ENCODE results near the gene S100A6.
"Not testable (repeated sequence)": the region's sequence is repeated elsewhere in the genome, so short reads cannot be mapped to it uniquely, and the experiment has no call there.

Gene S100A6

DNA sequence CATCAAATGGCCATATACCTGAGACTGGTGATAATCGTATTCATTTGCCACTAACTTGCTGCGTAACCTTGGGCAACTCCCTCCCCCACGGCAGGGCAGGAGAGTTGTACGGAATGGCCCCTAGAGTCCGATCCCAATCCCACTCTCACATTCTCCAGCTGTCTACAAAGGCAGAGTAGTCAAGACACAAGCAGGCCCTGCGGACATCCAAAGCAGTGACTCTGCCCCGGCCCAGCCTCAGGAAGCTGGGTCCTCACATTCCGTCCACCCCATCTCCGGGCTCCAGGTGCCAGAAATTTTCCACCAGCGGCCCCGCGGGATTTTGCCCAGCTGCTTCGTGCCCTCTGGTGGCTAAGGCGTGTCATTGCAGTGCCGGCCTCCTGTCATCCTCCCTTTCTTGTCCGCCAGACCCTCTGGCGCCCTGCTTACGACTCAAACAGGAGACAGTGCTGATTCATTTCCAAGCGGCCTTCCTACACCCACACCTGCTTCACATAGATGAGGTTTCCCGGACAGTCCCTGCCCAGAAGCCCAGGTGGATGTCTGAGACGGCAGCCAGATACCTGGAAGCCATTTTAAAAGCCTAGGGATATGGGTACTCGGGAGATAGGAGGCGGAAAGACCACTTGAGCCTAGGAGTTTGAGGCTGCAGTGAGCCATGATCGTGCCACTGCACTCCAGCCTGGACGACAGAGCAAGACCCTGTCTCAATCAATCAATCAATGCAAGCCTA is 32.7 kb upstream of the S100A6 start:
- H3K27ac ChIP-seq: peak overlapping the region; percentile 61; the same call in 1 of the 2 replicates

DNA sequence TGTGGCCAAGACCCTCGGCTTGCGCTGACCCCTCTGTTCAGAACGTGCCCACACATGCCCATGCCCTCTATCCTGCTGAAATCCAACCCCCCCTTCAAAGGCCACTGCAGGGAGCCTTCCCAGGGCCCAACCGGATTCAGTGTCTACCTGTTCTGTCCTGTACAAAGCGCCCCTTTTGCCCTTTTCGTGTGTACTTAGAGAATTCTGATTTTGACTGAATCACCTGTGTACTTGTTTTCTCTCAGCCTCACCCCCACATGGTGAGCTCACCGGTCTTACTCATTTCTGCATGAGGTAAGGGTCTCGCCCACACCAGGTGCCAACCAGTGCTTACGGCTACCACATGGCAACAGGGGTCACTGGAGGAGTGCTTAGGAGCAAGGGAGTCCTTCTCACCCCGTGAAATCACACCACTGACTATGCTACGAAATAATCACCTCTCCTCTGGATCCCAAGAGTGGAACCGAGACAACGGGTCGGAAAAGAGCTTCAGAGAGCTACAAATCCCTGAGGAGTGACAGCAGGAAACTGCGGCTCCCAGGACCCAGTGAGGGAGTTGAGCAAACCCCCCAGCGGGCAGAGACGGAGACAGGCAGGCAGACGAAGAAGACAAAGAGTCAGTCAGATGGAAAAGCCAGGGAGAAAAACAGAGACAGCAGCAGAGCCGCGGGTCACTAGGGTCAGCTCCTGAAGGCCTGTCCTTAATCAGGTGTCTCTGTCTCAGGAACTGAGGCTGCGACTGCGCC is 32.0 kb upstream of the S100A6 start:
- no peak overlapping the region; the same call in 1 of the 2 replicates for H3K27ac ChIP-seq
- TF ChIP-seq, protein P1, sequence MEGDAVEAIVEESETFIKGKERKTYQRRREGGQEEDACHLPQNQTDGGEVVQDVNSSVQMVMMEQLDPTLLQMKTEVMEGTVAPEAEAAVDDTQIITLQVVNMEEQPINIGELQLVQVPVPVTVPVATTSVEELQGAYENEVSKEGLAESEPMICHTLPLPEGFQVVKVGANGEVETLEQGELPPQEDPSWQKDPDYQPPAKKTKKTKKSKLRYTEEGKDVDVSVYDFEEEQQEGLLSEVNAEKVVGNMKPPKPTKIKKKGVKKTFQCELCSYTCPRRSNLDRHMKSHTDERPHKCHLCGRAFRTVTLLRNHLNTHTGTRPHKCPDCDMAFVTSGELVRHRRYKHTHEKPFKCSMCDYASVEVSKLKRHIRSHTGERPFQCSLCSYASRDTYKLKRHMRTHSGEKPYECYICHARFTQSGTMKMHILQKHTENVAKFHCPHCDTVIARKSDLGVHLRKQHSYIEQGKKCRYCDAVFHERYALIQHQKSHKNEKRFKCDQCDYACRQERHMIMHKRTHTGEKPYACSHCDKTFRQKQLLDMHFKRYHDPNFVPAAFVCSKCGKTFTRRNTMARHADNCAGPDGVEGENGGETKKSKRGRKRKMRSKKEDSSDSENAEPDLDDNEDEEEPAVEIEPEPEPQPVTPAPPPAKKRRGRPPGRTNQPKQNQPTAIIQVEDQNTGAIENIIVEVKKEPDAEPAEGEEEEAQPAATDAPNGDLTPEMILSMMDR (conservative IDR thresholded peaks at IDR 0.05): no peak

More for the DNA sequence above, 32.7 kb upstream of the S100A6 start:
- TF ChIP-seq, protein P1 (conservative IDR thresholded peaks at IDR 0.05): peak; percentile 98

DNA sequence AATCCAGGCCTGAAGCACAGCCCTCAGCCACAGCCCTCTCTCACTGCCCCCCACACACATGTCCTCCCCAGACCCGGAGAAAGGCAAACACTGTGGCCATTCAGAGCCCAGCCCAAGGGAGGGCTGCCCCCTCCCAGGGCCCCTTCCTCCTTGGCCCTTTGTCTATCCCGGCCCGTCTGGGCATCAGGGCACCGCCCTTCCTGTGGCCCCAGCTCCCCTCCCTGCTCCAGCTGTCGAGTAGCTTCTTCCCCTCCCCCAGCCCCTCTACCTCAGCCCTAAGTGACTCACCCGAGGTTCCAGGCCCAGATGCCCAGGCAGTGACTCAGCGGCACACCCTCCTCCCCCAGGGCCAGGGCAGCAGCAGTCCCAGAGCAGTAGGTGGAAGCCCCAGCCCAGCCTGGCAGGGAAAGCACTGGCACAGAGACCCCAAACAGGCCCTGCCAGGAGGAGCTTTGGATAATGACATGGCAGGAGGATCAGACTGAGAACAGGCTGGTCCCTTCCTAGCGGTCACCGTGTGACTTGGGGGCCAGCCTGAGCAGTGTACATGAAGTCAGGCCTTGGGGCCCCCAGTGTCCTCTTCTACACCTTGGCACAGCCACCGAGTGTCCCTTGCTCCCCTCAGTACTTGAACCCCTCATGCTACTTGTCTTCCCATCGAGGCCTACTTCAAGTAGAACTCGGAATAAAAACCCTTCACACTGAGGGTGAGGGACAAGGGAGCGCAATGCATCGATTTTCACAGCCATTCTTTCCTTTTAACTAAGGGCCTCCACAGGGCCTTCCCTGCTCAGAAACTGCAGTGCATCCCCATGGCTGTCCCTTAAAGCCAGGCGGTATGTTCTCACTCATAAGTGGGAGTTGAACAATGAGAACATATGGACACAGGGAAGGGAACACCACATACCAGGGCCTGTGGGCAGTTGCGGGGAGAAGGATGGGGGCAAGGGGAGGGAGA is 30.9 kb upstream of the S100A6 start:
- H3K27ac ChIP-seq: no peak overlapping the region
- TF ChIP-seq, protein P1 (conservative IDR thresholded peaks at IDR 0.05): no peak

DNA sequence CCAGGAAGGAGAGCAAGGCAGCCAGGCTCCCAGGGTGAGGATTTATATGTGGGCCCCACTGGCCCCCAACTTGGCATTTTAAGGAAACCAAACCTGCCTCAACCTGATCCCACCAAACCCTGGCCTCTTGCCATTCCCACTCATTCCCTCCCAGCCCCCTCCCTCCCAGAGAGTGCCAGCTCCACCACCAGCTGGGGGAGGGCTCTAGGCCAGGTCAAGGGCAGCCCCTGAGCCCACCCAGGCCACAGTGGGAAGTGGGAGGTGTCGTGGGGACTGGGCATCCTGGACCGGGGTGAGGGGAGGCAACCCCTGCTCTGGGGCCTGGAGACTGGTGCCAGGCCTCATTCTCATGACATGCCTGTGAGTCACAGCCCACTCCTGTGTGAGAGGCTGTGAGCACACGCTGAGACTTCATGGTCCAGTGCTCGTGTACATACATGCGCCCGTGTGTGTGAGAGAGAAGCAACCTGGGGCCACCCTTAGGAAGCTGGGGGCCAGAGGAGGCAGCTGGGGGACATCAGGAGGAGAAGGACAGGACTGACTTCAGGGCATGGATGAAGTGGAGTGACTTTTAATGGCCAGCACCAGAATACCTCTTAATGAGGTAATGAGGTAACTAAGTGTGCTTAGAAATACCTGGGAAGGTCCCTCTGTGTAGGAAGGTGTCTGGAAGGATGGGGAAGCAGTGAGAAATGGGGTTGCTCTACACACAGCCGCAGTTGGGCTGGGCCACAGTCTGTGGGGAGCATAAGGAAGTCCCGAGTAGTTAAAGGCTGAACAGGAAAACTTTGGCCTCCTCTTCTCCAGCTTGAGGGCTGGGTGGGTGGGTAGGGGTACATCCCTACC is 30.0 kb upstream of the S100A6 start, which contains the start of gene S100A2:
TSS of gene S100A2 (minus strand) at position 316 of the 846 bp plus-strand sequence. CDS start 1,967 bp downstream, outside the sequence.
- TF ChIP-seq, protein P1 (conservative IDR thresholded peaks at IDR 0.05): no peak
- H3K27ac ChIP-seq: no peak within 1 kb of the TSS

DNA sequence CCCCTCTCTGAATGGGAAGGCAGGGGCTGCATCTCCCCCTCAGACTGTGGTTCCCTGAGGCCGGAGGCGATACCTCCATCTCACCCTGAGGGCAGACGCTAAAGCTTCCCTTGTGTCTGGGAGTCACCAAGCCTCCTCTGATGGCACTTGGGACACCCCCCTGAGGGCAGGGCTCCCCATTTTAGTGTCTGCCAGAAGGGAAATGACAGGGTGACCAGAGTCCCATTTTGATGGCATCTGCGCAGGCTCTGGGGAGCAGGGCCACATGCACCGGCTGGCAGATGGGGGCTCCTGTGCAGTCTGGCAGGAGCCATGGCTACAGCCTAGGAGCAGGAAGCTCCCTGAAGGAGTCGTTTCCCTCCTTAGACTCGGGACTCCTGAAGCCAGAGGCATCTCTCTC is 28.2 kb upstream of the S100A6 start:
- TF ChIP-seq, protein P1 (conservative IDR thresholded peaks at IDR 0.05): no peak

DNA sequence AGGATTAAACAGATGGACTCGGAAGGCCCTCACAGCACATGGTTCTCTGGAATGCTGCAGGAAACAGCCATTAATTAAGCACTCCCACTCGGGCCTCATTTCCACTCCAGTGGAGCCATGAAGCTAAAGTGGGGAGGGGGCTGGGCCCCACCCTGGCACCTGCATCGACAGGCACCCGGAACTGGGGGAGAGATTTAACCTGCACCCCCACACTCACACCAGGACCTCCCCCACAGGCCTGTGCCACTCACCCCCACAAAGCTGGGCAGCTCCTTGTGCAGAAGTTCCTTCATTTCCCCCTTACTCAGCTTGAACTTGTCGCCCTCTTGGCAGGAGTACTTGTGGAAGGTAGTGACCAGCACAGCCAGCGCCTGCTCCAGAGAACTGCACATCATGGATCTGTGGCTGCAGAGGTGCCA is 27.7 kb upstream of the S100A6 start:
- no peak overlapping the region for H3K27ac ChIP-seq

More for the DNA sequence above, 28.2 kb upstream of the S100A6 start:
- H3K27ac ChIP-seq: no peak overlapping the region

DNA sequence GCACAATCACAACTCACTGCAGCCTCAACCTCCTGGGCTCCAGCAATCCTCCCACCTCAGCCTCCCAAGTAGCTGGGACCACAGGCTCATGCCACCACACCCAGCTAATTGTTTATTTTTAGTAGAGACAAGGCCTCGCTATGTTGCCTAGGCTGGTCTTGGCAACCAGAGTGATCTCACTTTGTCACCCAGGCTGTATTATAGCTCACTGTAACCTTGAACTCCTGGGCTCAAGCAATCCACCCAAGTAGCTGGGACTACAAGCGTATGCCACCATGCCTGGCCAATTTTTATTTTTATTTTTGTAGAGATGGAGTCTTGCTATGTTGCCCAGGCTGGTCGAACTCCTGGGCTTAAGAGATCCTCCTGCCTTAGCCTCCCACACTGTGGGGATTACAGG is 26.2 kb upstream of the S100A6 start:
- not testable (repeated sequence) for H3K27ac ChIP-seq

More for the DNA sequence above, 27.7 kb upstream of the S100A6 start:
- TF ChIP-seq, protein P1 (conservative IDR thresholded peaks at IDR 0.05): no peak
